OCI-LY7 (cell line): ENCODE measurements around the gene MRC2. TPM values are rescaled to one million over a fixed set of nuclear protein-coding genes. Genes with fewer than 3 reads are reported as not detected.

Experiments used
- BruUV-seq: library from RNA; stranded (reverse); fragments of 400-500 nt; replicated peaks from 2 replicates; lab custom pipeline; 2021; lab: Mats Ljungman, UMichigan
- CTCF ChIA-PET: fragments of 300-600 bp; sonication (Branson Sonifier 250); formaldehyde crosslinking; loops from one replicate; lab custom pipeline; 2022; ENCODE audit warnings: antibody characterized with exemption; ENCODE audit not compliant: unreplicated experiment; lab: Charles Lee
- POLR2A ChIA-PET: fragments of 300-600 bp; sonication (Branson Sonifier 250); formaldehyde crosslinking; loops from one replicate; lab custom pipeline; 2022; ENCODE audit warnings: antibody characterized with exemption; lab: Charles Lee
- DNase-seq: peaks from one replicate; pipeline ENCODE4 v3.0.0-alpha.2; 2015; ENCODE audit warnings: low spot score
- H2AFZ ChIP-seq: fragments of 200-600 bp; sonication (generic), shearing (Covaris generic); 2 replicates; pipeline ENCODE4 v1.6.1; 2014; ENCODE audit warnings: mild to moderate bottlenecking, antibody characterized with exemption, low read length, moderate library complexity
- H3K27ac ChIP-seq: fragments of 200-600 bp; sonication (generic); 2 replicates; pipeline ENCODE4 v1.5.1; 2014; ENCODE audit warnings: mixed run types, low read depth, mild to moderate bottlenecking, moderate library complexity, low read length, inconsistent platforms; ENCODE audit not compliant: poor library complexity, severe bottlenecking
- H3K36me3 ChIP-seq: fragments of 200-600 bp; sonication (generic); 2 replicates; pipeline ENCODE4 v1.6.1; 2014; ENCODE audit warnings: mild to moderate bottlenecking, antibody characterized with exemption, low read length, moderate library complexity, mixed read lengths; ENCODE audit not compliant: insufficient read depth
- H3K4me1 ChIP-seq: fragments of 200-600 bp; sonication (generic); 2 replicates; pipeline ENCODE4 v1.5.1; 2014; ENCODE audit warnings: mild to moderate bottlenecking, low read length; ENCODE audit not compliant: insufficient read depth, poor library complexity, severe bottlenecking
- H3K4me2 ChIP-seq: fragments of 200-600 bp; sonication (generic); 2 replicates; pipeline ENCODE4 v1.6.1; 2014; ENCODE audit warnings: mild to moderate bottlenecking, low read length
- H3K4me3 ChIP-seq: fragments of 200-600 bp; sonication (generic); 2 replicates; pipeline ENCODE4 v1.5.1; 2014; ENCODE audit warnings: mild to moderate bottlenecking, low read depth, low read length; ENCODE audit not compliant: poor library complexity, severe bottlenecking
- H3K79me2 ChIP-seq: fragments of 200-600 bp; sonication (generic); 2 replicates; pipeline ENCODE4 v1.6.1; 2016; ENCODE audit warnings: low read depth, mild to moderate bottlenecking, low read length, moderate library complexity, mixed read lengths; ENCODE audit not compliant: insufficient read depth
- H3K9me2 ChIP-seq: fragments of 200-600 bp; sonication (generic); 2 replicates; pipeline ENCODE4 v1.6.1; 2016; ENCODE audit warnings: mild to moderate bottlenecking, low read length, mixed read lengths; ENCODE audit not compliant: insufficient read depth
- H3K9me3 ChIP-seq: fragments of 200-600 bp; sonication (generic); 2 replicates; pipeline ENCODE4 v1.6.1; 2014; ENCODE audit warnings: mild to moderate bottlenecking, mixed run types, low read length, mixed read lengths
- H4K20me1 ChIP-seq: fragments of 200-600 bp; sonication (generic); 2 replicates; pipeline ENCODE4 v1.6.1; 2014; ENCODE audit warnings: mild to moderate bottlenecking, antibody characterized with exemption, low read length, moderate library complexity, mixed read lengths; ENCODE audit not compliant: insufficient read depth
- CTCF ChIP-seq: fragments of 200-600 bp; sonication (generic); conservative IDR thresholded peaks from 2 replicates; pipeline ENCODE4 v1.5.1; 2014; ENCODE audit warnings: mild to moderate bottlenecking, antibody characterized with exemption, low read length, moderate library complexity, mixed read lengths
- EZH2phosphoT487 ChIP-seq: fragments of 200-600 bp; sonication (generic); IDR thresholded peaks from 2 replicates; pipeline ENCODE4 v1.6.1; 2018; ENCODE audit warnings: low read depth, borderline replicate concordance, mild to moderate bottlenecking, mixed run types, antibody characterized with exemption, low read length, moderate library complexity, mixed read lengths
- intact Hi-C: fragments of 100-400 bp; cut with micrococcal nuclease; formaldehyde crosslinking; loops from one replicate; pipeline ENCODE4 v1.10.0; 2022; ENCODE audit not compliant: unreplicated experiment
- total RNA-seq, 2 experiments: library from RNA; depleted of rRNA in 1 of 2; stranded (reverse); fragments of >200 nt in 1 of 2; shearing (Covaris generic) in 1 of 2; gene quantifications; 2 replicates each; pipeline ENCODE4 v1.2.3, GENCODE V29; 2014 to 2022

Gene MRC2
- total RNA-seq, 2 experiments from 2014 or later = 0.19 to 0.27 TPM

- ChIA-PET CTCF (no interaction called here), POLR2A (no interaction called here)
- no peak overlapping the region for H3K4me3 ChIP-seq
- no TSS peak for BruUV-seq
- no peak for DNase-seq
- intact Hi-C loops = no loop called here
- no peaks in the 10 kb centered on the region for H3K4me1 ChIP-seq
- no peaks in the 10 kb centered on the region for H3K36me3 ChIP-seq
- no peak overlapping the region for H2AFZ ChIP-seq
- no peak overlapping the region for H3K27ac ChIP-seq
- no peak for TF ChIP-seq EZH2phosphoT487
- TF ChIP-seq CTCF = no peak
- no peak overlapping the region for H3K4me2 ChIP-seq
- H4K20me1 ChIP-seq = no peaks in the 10 kb centered on the region
- no peaks in the 10 kb centered on the region for H3K9me3 ChIP-seq
- no peaks in the 10 kb centered on the region for H3K79me2 ChIP-seq
- no peaks in the 10 kb centered on the region for H3K9me2 ChIP-seq
Measured at GRCh38 chr17:62680541-62681052, 53.1 kb downstream of the MRC2 start.

GRCh38 chr17:62681061-62681938 lies 53.8 kb downstream of the MRC2 start:
- Histone ChIP-seq H3K9me2 (no peaks in the 10 kb centered on the region), H3K4me2 (no peak overlapping the region), H3K36me3 (no peaks in the 10 kb centered on the region), H2AFZ (no peak overlapping the region), H4K20me1 (no peaks in the 10 kb centered on the region), H3K4me1 (no peaks in the 10 kb centered on the region), H3K4me3 (no peak overlapping the region), H3K9me3 (no peaks in the 10 kb centered on the region), H3K27ac (no peak overlapping the region), H3K79me2 (no peaks in the 10 kb centered on the region)
- intact Hi-C loops = no loop called here
- POLR2A ChIA-PET = no interaction called here
- no peak for TF ChIP-seq CTCF
- no peak for TF ChIP-seq EZH2phosphoT487
- BruUV-seq = no TSS peak
- CTCF ChIA-PET = no interaction called here
- no peak for DNase-seq

- TF ChIP-seq CTCF (no peak), EZH2phosphoT487 (no peak)
- DNase-seq = no peak
- no peak overlapping the region for H3K4me3 ChIP-seq
- H3K4me2 ChIP-seq = no peak overlapping the region
- H3K36me3 ChIP-seq = no peaks in the 10 kb centered on the region
- H3K79me2 ChIP-seq = no peaks in the 10 kb centered on the region
- no peak overlapping the region for H2AFZ ChIP-seq
- H3K4me1 ChIP-seq = no peaks in the 10 kb centered on the region
- CTCF ChIA-PET = no interaction called here
- no peaks in the 10 kb centered on the region for H4K20me1 ChIP-seq
- POLR2A ChIA-PET = no interaction called here
- no peaks in the 10 kb centered on the region for H3K9me2 ChIP-seq
- no peaks in the 10 kb centered on the region for H3K9me3 ChIP-seq
- BruUV-seq = no TSS peak
- intact Hi-C loops = no loop called here
- H3K27ac ChIP-seq = no peak overlapping the region
Measured at GRCh38 chr17:62681939-62682381, 54.5 kb downstream of the MRC2 start.
